Mesothelial cell of epicardium (in vitro differentiated cells): ENCODE results near the gene BAHCC1. TPM values are rescaled to one million over a fixed set of nuclear protein-coding genes. Genes with fewer than 3 reads are reported as not detected.

Source experiments
- DNase-seq, 2 experiments: peaks; one replicate each; pipeline ENCODE4 v3.0.0; 2021; ENCODE audit warnings: low spot score in 2 of 2; ENCODE audit not compliant: unreplicated experiment in 2 of 2
- H3K27ac Mint-ChIP-seq: 2 replicates; pipeline ENCODE4 v1.8.0; 2021; ENCODE audit warnings: mixed read lengths
- H3K27me3 Mint-ChIP-seq: 2 replicates; pipeline ENCODE4 v1.8.0; 2021; ENCODE audit warnings: low read depth, mixed read lengths
- H3K36me3 Mint-ChIP-seq: 2 replicates; pipeline ENCODE4 v1.8.0; 2021; ENCODE audit warnings: mixed read lengths
- H3K4me1 Mint-ChIP-seq: 2 replicates; pipeline ENCODE4 v1.8.0; 2021; ENCODE audit warnings: mixed read lengths
- H3K4me3 Mint-ChIP-seq: 2 replicates; pipeline ENCODE4 v1.8.0; 2021; ENCODE audit warnings: mild to moderate bottlenecking, moderate library complexity, mixed read lengths
- H3K9me3 Mint-ChIP-seq: 2 replicates; pipeline ENCODE4 v1.8.0; 2021; ENCODE audit warnings: mixed read lengths
- CTCF ChIP-seq: fragments of 200-600 bp; sonication (generic); IDR thresholded peaks from one replicate; pipeline ENCODE4 v1.5.0; 2021; ENCODE audit warnings: antibody characterized with exemption; ENCODE audit not compliant: unreplicated experiment
- total RNA-seq: library from RNA; stranded (reverse); gene quantifications from 3 replicates; pipeline ENCODE4 v1.2.1, GENCODE V29; 2021

BAHCC1 gene
- total RNA-seq, 1 donor from 2014 or later: 34.9 TPM

DNA sequence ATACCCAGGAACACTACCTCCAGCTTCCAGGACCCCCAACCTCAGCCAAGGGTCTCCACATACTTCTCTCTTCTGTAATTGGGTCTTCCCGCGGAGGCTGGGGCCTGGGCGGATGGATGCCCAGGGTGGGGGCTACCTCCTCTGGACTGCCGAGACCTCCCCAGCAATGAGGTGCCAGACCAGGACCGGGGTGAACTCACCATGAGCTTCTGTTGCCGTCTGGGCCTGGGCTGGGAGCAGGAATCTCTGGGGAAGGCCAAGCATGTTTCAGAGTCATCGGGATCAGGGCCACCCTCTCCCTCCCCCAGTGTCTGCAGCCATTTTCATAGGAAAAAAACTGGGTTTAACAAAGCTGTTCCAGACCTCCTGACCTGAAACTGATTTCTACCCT lies 10.3 kb upstream of the BAHCC1 start:
- DNase-seq: no peak
- Mint-ChIP-seq H3K4me1 (peaks cover 37% of the 10 kb centered on the region), H3K27me3 (no peaks in the 10 kb centered on the region), H3K36me3 (no peaks in the 10 kb centered on the region), H3K4me3 (no peak overlapping the region), H3K27ac (peak overlapping the region; percentile 93), H3K9me3 (no peaks in the 10 kb centered on the region)
- TF ChIP-seq CTCF: no peak

DNA sequence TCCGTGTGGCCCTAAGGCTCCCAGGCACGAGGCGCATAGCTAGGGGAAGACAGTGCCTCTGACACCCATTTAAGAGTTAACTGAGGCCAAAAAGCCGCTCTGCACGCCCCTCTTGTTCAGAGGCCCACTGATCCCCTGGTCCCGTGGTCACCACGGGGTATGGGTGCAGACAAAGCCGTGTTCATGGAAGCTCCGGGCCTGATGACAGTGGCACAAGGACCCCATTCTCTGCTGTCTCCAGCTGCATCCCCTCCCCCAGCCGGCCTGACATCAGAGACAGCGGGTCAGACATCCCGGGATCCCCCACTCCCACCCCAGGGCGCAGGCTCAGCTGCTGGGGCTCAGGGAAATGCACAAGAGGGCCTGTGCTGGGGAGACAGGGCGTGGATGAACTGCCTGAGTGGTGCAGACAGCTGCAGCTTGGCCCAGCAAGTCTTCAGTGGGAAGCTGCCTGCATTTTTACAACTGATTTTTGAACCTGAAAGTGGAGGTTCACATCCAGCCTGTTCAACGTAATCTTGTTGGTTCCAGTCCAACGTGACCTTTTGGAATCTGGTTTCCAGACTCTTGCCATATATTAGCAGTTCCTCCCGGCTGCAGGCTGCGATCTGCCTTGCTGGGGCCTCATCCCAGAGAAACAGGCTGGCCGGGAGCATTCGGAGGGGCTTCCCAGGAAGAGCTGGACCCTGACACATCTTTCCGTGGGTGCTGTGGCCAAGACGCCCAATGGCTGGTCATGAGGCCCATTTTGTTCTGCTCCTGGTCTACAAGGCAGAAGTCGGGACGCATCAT lies 9.7 kb upstream of the BAHCC1 start:
- Mint-ChIP-seq H3K9me3 (no peaks in the 10 kb centered on the region), H3K27ac (peak overlapping the region; percentile 93), H3K4me1 (peaks cover 42% of the 10 kb centered on the region), H3K36me3 (no peaks in the 10 kb centered on the region), H3K27me3 (no peaks in the 10 kb centered on the region), H3K4me3 (peak overlapping the region; percentile 59)
- no peak for TF ChIP-seq CTCF
- no peak for DNase-seq

DNA sequence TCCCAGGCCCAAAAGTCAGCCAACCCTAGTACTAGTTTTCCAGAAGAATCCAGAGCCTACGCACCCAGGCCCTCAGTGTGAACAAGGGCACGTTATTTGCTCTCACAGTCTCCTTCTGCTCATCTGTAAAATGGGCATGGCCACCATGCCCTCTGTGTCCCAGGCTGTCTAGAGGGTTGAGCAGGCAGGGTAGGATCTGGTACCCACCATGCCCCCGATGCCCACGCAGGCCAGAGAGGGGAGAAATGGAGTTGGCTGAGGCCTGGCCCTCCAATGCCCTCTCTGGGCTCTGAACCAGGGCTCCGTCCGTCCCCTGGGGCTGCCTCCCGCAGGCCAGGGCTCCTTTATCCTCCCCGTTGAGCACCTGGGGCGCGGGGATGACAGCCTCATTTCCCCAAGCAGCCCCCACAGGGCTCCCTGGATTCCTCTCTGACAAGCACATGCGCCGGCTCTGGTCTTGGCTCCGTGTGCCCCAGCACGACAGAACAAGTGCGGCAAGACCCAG lies 9.1 kb upstream of the BAHCC1 start:
- H3K4me1 Mint-ChIP-seq: peaks cover 49% of the 10 kb centered on the region
- no peaks in the 10 kb centered on the region for H3K27me3 Mint-ChIP-seq
- DNase-seq: no peak
- H3K36me3 Mint-ChIP-seq: no peaks in the 10 kb centered on the region
- peak overlapping the region; percentile 93 for H3K27ac Mint-ChIP-seq
- H3K4me3 Mint-ChIP-seq: peak overlapping the region; percentile 59
- no peak for TF ChIP-seq CTCF
- no peaks in the 10 kb centered on the region for H3K9me3 Mint-ChIP-seq

DNA sequence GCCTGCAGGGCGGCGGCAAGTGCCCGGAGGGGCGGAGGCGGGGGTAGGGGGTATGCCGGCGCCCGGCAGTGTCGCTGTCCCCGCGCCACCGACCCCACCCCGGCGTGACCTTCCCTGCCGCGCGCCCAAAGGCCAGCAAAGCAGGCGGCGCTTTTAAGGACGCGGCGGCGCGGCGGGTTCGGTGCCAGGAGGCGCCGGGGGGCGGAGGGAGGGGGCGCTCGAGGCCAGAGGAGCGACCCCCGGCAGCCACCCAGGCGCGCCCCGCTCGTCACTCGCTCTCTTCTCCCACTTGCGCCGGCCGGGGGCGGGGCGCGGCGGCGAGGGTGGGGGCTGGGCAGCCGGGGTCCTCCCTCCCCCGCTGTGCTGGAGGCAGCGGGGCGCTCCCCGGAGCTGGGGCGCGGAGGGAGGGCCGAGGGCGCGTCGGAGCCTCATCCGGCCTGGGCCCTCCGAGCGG lies 8.6 kb upstream of the BAHCC1 start:
- no peaks in the 10 kb centered on the region for H3K36me3 Mint-ChIP-seq
- no peaks in the 10 kb centered on the region for H3K9me3 Mint-ChIP-seq
- H3K27ac Mint-ChIP-seq: peak overlapping the region; percentile 93
- no peak for TF ChIP-seq CTCF
- H3K4me3 Mint-ChIP-seq: peak overlapping the region; percentile 59
- peaks cover 53% of the 10 kb centered on the region for H3K4me1 Mint-ChIP-seq
- H3K27me3 Mint-ChIP-seq: no peaks in the 10 kb centered on the region
- DNase-seq: peak in 1 of 2 experiments; percentile 67

- DNase-seq: peak in 1 of 2 experiments; percentile 77
- H3K36me3 Mint-ChIP-seq: no peaks in the 10 kb centered on the region
- peak overlapping the region; percentile 93 for H3K27ac Mint-ChIP-seq
- TF ChIP-seq CTCF: no peak
- no peaks in the 10 kb centered on the region for H3K27me3 Mint-ChIP-seq
- H3K4me3 Mint-ChIP-seq: peak overlapping the region; percentile 69
- no peaks in the 10 kb centered on the region for H3K9me3 Mint-ChIP-seq
- H3K4me1 Mint-ChIP-seq: peaks cover 61% of the 10 kb centered on the region
Observed at GRCh38 chr17:81387100-81388090, 7.9 kb upstream of the BAHCC1 start.
